ENCODE results near the gene XPNPEP2.

Gene XPNPEP2

DNA sequence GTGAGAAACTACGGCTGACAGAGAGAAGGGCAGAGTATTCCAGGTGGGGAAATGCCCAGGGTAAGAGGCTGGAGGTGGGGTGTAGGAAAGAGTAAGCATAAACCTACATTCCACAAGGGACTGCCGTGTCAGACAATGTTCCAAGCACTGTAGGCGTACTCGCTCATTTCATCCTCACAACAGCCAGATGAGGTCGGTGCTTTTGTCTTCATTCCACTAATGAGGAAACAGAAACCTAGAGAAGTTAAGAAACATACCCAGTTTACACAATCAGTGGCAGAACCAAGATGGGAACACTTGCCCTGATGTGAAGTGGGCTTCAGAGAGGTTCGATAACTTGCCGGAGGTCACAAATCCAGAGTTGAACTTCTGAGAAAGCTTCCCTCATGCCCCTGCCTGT is 45.6 kb downstream of the XPNPEP2 start:
- no peaks in the 10 kb centered on the region for H3K4me1 ChIP-seq (ENCODE audit: control insufficient read depth, insufficient read depth, low read depth, low read length)
- H3K79me1 ChIP-seq (replicated peaks; ENCODE audit: low read length, poor library complexity, severe bottlenecking): no peaks in the 10 kb centered on the region
- H3K9me3 ChIP-seq (ENCODE audit: control insufficient read depth, low read length): no peaks in the 10 kb centered on the region
- no peak overlapping the region for H3K27ac ChIP-seq (ENCODE audit: low read length, poor library complexity, severe bottlenecking)
- H3K9ac ChIP-seq (ENCODE audit: low read length): no peak overlapping the region
- peaks cover 0 to 38% of the 10 kb centered on the region in 2 experiments for H3K27me3 ChIP-seq (ENCODE audit: control insufficient read depth in 1 of 2, insufficient read depth in 1 of 2, low read length in 2 of 2)
- no peak overlapping the region for H3K23ac ChIP-seq (ENCODE audit: low read length in 2 of 2)
- H3K36me3 ChIP-seq (ENCODE audit: control insufficient read depth in 1 of 2, insufficient read depth in 2 of 2, low read depth in 1 of 2, low read length in 2 of 2): no peaks in the 10 kb centered on the region
- H4K91ac ChIP-seq (ENCODE audit: low read length): no peak overlapping the region
- no peak overlapping the region for H2BK5ac ChIP-seq (ENCODE audit: low read depth, low read length, poor library complexity, severe bottlenecking)
- H3K4ac ChIP-seq (ENCODE audit: low read depth in 1 of 2, low read length in 2 of 2): no peak overlapping the region
- WGBS: 90% methylated on average over 4 of the region's 7 CpGs
- no peak overlapping the region for H2AK5ac ChIP-seq (ENCODE audit: low read length, severe bottlenecking)
- no peak overlapping the region for H3K4me2 ChIP-seq (ENCODE audit: low read length, poor library complexity, severe bottlenecking)
- no peak overlapping the region for H2BK15ac ChIP-seq (ENCODE audit: low read depth, poor library complexity, severe bottlenecking)
- no peak overlapping the region for H2BK120ac ChIP-seq (ENCODE audit: low read depth, low read length)
- H2BK12ac ChIP-seq (ENCODE audit: low read length in 2 of 2): no peak overlapping the region
- H4K8ac ChIP-seq (ENCODE audit: low read length): no peak overlapping the region
- no peak overlapping the region for H3K18ac ChIP-seq (ENCODE audit: low read depth in 1 of 2, low read length in 2 of 2)
- H2AFZ ChIP-seq (ENCODE audit: low read depth, low read length): no peak overlapping the region
- no peak overlapping the region for H3K14ac ChIP-seq (ENCODE audit: low read length in 2 of 2)
- no peak overlapping the region for H3K4me3 ChIP-seq (ENCODE audit: insufficient read depth in 1 of 2, low read depth in 1 of 2, low read length in 2 of 2)
- no peak for DNase-seq

DNA sequence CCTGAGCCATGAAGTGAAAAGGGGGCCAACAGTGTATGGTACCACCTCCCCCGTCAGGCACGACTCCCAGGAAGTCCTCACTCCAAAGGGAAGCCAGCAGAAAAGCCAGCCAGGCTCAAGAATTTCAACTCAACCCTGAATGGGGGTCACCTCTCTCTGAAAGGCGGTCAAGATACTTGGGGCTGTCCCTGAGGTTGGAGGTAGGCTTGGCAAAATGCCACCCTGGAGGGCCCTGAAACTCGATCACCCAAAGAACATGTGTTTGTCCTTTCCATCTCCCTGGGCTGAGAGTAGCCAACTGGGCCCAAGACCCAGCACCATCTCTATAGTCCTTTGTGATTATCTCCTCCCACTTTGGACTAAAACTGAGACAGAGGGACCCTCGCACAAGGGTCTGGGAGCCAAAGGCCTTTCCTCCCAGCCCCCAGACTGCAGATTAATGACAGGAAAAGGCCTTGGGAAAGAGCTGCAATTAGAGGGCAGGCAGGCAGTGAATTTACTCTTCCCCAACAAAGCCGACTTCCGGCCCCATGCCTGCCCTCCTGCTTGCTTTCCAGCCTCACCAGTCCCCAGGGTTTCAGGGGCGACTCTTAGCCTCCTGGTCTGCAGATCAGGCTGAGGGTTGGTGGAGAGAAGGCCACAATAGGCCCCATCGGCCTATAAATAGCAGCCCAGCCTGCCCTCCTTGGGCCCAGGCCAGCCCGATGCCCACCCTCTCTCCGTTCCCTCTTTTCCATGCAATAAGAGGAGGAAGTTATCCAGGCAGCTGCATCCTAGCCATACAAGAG is 46.6 kb downstream of the XPNPEP2 start:
- Histone ChIP-seq H3K4me1 (ENCODE audit: control insufficient read depth, insufficient read depth, low read depth, low read length) (no peaks in the 10 kb centered on the region), H2BK120ac (ENCODE audit: low read depth, low read length) (no peak overlapping the region), H3K4ac (ENCODE audit: low read depth in 1 of 2, low read length in 2 of 2) (no peak overlapping the region), H2BK12ac (ENCODE audit: low read length in 2 of 2) (no peak overlapping the region), H2AFZ (ENCODE audit: low read depth, low read length) (no peak overlapping the region), H3K14ac (ENCODE audit: low read length in 2 of 2) (no peak overlapping the region), H2BK5ac (ENCODE audit: low read depth, low read length, poor library complexity, severe bottlenecking) (no peak overlapping the region), H2BK15ac (ENCODE audit: low read depth, poor library complexity, severe bottlenecking) (no peak overlapping the region), H3K27ac (ENCODE audit: low read length, poor library complexity, severe bottlenecking) (no peak overlapping the region), H3K79me1 (replicated peaks; ENCODE audit: low read length, poor library complexity, severe bottlenecking) (no peaks in the 10 kb centered on the region), H3K36me3 (ENCODE audit: control insufficient read depth in 1 of 2, insufficient read depth in 2 of 2, low read depth in 1 of 2, low read length in 2 of 2) (no peaks in the 10 kb centered on the region), H4K91ac (ENCODE audit: low read length) (no peak overlapping the region), H3K9ac (ENCODE audit: low read length) (no peak overlapping the region), H3K4me2 (ENCODE audit: low read length, poor library complexity, severe bottlenecking) (no peak overlapping the region), H3K23ac (ENCODE audit: low read length in 2 of 2) (no peak overlapping the region), H2AK5ac (ENCODE audit: low read length, severe bottlenecking) (no peak overlapping the region), H3K9me3 (ENCODE audit: control insufficient read depth, low read length) (no peaks in the 10 kb centered on the region), H3K4me3 (ENCODE audit: insufficient read depth in 1 of 2, low read depth in 1 of 2, low read length in 2 of 2) (no peak overlapping the region), H3K27me3 (ENCODE audit: control insufficient read depth in 1 of 2, insufficient read depth in 1 of 2, low read length in 2 of 2) (peaks cover 0 to 39% of the 10 kb centered on the region in 2 experiments), H4K8ac (ENCODE audit: low read length) (no peak overlapping the region), H3K18ac (ENCODE audit: low read depth in 1 of 2, low read length in 2 of 2) (no peak overlapping the region)
- WGBS: 98% methylated on average over 4 of the region's 11 CpGs
- no peak for DNase-seq

GRCh38 chrX:129786210-129786651 is 47.5 kb downstream of the XPNPEP2 start:
- no peak overlapping the region for H2BK15ac ChIP-seq (ENCODE audit: low read depth, poor library complexity, severe bottlenecking)
- no peak overlapping the region for H2BK12ac ChIP-seq (ENCODE audit: low read length in 2 of 2)
- H3K23ac ChIP-seq (ENCODE audit: low read length in 2 of 2): no peak overlapping the region
- no peak overlapping the region for H4K8ac ChIP-seq (ENCODE audit: low read length)
- no peak for DNase-seq
- no peak overlapping the region for H3K4me3 ChIP-seq (ENCODE audit: insufficient read depth in 1 of 2, low read depth in 1 of 2, low read length in 2 of 2)
- peaks cover 0 to 47% of the 10 kb centered on the region in 2 experiments for H3K27me3 ChIP-seq (ENCODE audit: control insufficient read depth in 1 of 2, insufficient read depth in 1 of 2, low read length in 2 of 2)
- H3K9me3 ChIP-seq (ENCODE audit: control insufficient read depth, low read length): no peaks in the 10 kb centered on the region
- no peak overlapping the region for H3K18ac ChIP-seq (ENCODE audit: low read depth in 1 of 2, low read length in 2 of 2)
- H3K4me2 ChIP-seq (ENCODE audit: low read length, poor library complexity, severe bottlenecking): no peak overlapping the region
- H3K4me1 ChIP-seq (ENCODE audit: control insufficient read depth, insufficient read depth, low read depth, low read length): no peaks in the 10 kb centered on the region
- H2BK120ac ChIP-seq (ENCODE audit: low read depth, low read length): no peak overlapping the region
- no peak overlapping the region for H2AFZ ChIP-seq (ENCODE audit: low read depth, low read length)
- H3K9ac ChIP-seq (ENCODE audit: low read length): no peak overlapping the region
- no peak overlapping the region for H3K14ac ChIP-seq (ENCODE audit: low read length in 2 of 2)
- H4K91ac ChIP-seq (ENCODE audit: low read length): no peak overlapping the region
- no peaks in the 10 kb centered on the region for H3K36me3 ChIP-seq (ENCODE audit: control insufficient read depth in 1 of 2, insufficient read depth in 2 of 2, low read depth in 1 of 2, low read length in 2 of 2)
- H3K27ac ChIP-seq (ENCODE audit: low read length, poor library complexity, severe bottlenecking): no peak overlapping the region
- H2BK5ac ChIP-seq (ENCODE audit: low read depth, low read length, poor library complexity, severe bottlenecking): no peak overlapping the region
- no peak overlapping the region for H2AK5ac ChIP-seq (ENCODE audit: low read length, severe bottlenecking)
- WGBS: 58% methylated on average over 3 of the region's 3 CpGs
- H3K4ac ChIP-seq (ENCODE audit: low read depth in 1 of 2, low read length in 2 of 2): no peak overlapping the region
- H3K79me1 ChIP-seq (replicated peaks; ENCODE audit: low read length, poor library complexity, severe bottlenecking): no peaks in the 10 kb centered on the region

DNA sequence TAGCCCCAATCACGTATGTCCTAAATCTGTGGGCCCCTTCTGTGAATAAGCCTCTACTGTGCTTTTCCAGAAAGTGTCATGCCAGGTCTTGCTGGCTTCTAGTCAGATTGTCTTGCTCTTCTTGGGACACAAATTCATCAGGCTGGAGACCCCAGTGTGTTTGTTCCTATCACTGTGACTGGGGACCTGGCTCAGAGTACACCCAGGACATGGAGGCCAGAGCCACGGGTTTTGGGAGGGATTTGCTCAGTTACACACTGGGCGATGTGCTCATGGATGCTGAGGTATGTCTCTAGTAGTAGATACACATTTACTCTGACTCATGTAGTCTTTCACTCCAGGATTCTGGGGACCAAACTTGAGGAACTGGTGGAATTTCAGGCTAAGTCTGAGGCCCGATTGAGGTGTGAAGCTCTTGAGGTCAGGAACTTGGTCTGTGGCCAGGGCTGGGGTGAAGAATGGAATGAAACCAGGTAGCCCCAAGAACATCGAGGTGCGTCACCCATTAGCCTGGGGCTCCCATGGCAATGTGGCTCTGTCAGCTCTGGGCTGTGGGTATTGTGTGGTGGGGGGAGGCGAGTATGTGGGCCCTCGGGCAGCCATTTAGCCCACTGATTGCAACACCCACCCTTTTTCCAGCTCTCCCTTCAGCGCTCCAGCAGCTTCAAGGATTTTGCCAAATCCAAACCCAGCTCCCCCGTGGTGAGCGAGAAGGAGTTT is 48.7 kb downstream of the XPNPEP2 start:
- H3K27ac ChIP-seq (ENCODE audit: low read length, poor library complexity, severe bottlenecking): no peak overlapping the region
- no peak overlapping the region for H2BK120ac ChIP-seq (ENCODE audit: low read depth, low read length)
- peaks cover 0 to 38% of the 10 kb centered on the region in 2 experiments for H3K27me3 ChIP-seq (ENCODE audit: control insufficient read depth in 1 of 2, insufficient read depth in 1 of 2, low read length in 2 of 2)
- no peak overlapping the region for H3K18ac ChIP-seq (ENCODE audit: low read depth in 1 of 2, low read length in 2 of 2)
- WGBS: 94% methylated on average over 2 of the region's 11 CpGs
- no peak for DNase-seq
- H2BK15ac ChIP-seq (ENCODE audit: low read depth, poor library complexity, severe bottlenecking): no peak overlapping the region
- no peak overlapping the region for H4K91ac ChIP-seq (ENCODE audit: low read length)
- no peak overlapping the region for H3K9ac ChIP-seq (ENCODE audit: low read length)
- H3K4ac ChIP-seq (ENCODE audit: low read depth in 1 of 2, low read length in 2 of 2): no peak overlapping the region
- no peak overlapping the region for H2BK5ac ChIP-seq (ENCODE audit: low read depth, low read length, poor library complexity, severe bottlenecking)
- H3K9me3 ChIP-seq (ENCODE audit: control insufficient read depth, low read length): no peaks in the 10 kb centered on the region
- H2AK5ac ChIP-seq (ENCODE audit: low read length, severe bottlenecking): no peak overlapping the region
- H3K4me3 ChIP-seq (ENCODE audit: insufficient read depth in 1 of 2, low read depth in 1 of 2, low read length in 2 of 2): no peak overlapping the region
- H4K8ac ChIP-seq (ENCODE audit: low read length): no peak overlapping the region
- H3K79me1 ChIP-seq (replicated peaks; ENCODE audit: low read length, poor library complexity, severe bottlenecking): no peaks in the 10 kb centered on the region
- H3K4me2 ChIP-seq (ENCODE audit: low read length, poor library complexity, severe bottlenecking): no peak overlapping the region
- no peak overlapping the region for H3K14ac ChIP-seq (ENCODE audit: low read length in 2 of 2)
- no peak overlapping the region for H2AFZ ChIP-seq (ENCODE audit: low read depth, low read length)
- no peaks in the 10 kb centered on the region for H3K36me3 ChIP-seq (ENCODE audit: control insufficient read depth in 1 of 2, insufficient read depth in 2 of 2, low read depth in 1 of 2, low read length in 2 of 2)
- no peak overlapping the region for H2BK12ac ChIP-seq (ENCODE audit: low read length in 2 of 2)
- H3K4me1 ChIP-seq (ENCODE audit: control insufficient read depth, insufficient read depth, low read depth, low read length): no peaks in the 10 kb centered on the region
- H3K23ac ChIP-seq (ENCODE audit: low read length in 2 of 2): no peak overlapping the region
